Sigmoid colon (tissue), 7 donors: ENCODE measurements around the gene CNOT10. TPM values are rescaled to one million over a fixed set of nuclear protein-coding genes. Genes with fewer than 3 reads are reported as not detected.
"Not testable (repeated sequence)": the region's sequence is repeated elsewhere in the genome, so short reads cannot be mapped to it uniquely, and the experiment has no call there.

Experiments used
- DNase-seq: peaks from one replicate; pipeline ENCODE4 v3.0.0-alpha.2; 2019
- H3K27ac ChIP-seq, 4 donors: fragments of 200-600 bp; sonication (generic); one replicate each; pipeline ENCODE4 v1.5.1; 2016 to 2019; ENCODE audit warnings: mild to moderate bottlenecking in 1 of 4
- H3K27me3 ChIP-seq, 3 donors: fragments of 200-600 bp; sonication (generic); one replicate each; pipeline ENCODE4 v1.5.1; 2019; ENCODE audit warnings: mild to moderate bottlenecking in 1 of 3
- H3K36me3 ChIP-seq, 4 donors: fragments of 200-600 bp; sonication (generic); one replicate each; pipeline ENCODE4 v1.5.1; 2016 to 2019
- H3K4me1 ChIP-seq, 4 donors: fragments of 200-600 bp; sonication (generic); one replicate each; pipeline ENCODE4 v1.5.1; 2017 to 2019
- H3K4me3 ChIP-seq, 4 donors: fragments of 200-600 bp; sonication (generic); one replicate each; pipeline ENCODE4 v1.5.1; 2017 to 2019; ENCODE audit warnings: mild to moderate bottlenecking in 2 of 4, moderate library complexity in 1 of 4
- H3K9me3 ChIP-seq, 4 donors: fragments of 200-600 bp in 3 of 4; sonication (generic) in 3 of 4; one replicate each; pipeline versions ENCODE4 v1.5.1 to v1.6.1; 2013 to 2019
- EP300 ChIP-seq, 4 donors: sonication (generic); formaldehyde crosslinking; IDR thresholded peaks; one replicate each; pipeline ENCODE4 v1.6.1; 2017; ENCODE audit warnings: antibody characterized with exemption in 4 of 4
- POLR2A ChIP-seq, 2 donors: fragments of 450-650 bp; IDR thresholded peaks; one replicate each; pipeline ENCODE4 v1.6.1; 2016; ENCODE audit warnings: antibody characterized with exemption in 2 of 2, mild to moderate bottlenecking in 2 of 2, moderate library complexity in 2 of 2
- POLR2AphosphoS5 ChIP-seq, 4 donors: sonication (generic); formaldehyde crosslinking; IDR thresholded peaks; one replicate each; pipeline ENCODE4 v1.6.1; 2017; ENCODE audit warnings: antibody characterized with exemption in 4 of 4
- WGBS, 2 donors: extraction: QIAGEN DNeasy Blood & Tissue Kit; methylation state at CpG; one replicate each; pipeline ENCODE4 v1.1.7; 2013; 5-methylcytosine and 5-hydroxymethylcytosine counted together
- intact Hi-C: fragments of 100-400 bp; cut with DNase I; formaldehyde crosslinking; loops from one replicate; pipeline ENCODE4 v1.15.1; 2023
- polyA plus RNA-seq, 3 donors: library from polyadenylated mRNA; stranded (reverse); fragments of 200-250 nt; gene quantifications; one replicate each; pipeline ENCODE4 v1.2.3, GENCODE V29; 2013
- total RNA-seq, 4 donors: library from RNA; depleted of rRNA; stranded (reverse); fragments of >200 nt; gene quantifications; one replicate each; pipeline ENCODE4 v1.1.0, GENCODE V29; 2016
- TF ChIP-seq, protein P1 (sequence below), 4 experiments: fragments of 450-650 bp in 3 of 4; fragments of 200-600 bp in 1 of 4; IDR thresholded peaks; one replicate each; pipeline ENCODE4 v1.5.1; 2016 to 2019; ENCODE audit warnings: antibody characterized with exemption in 4 of 4, mild to moderate bottlenecking in 3 of 4, moderate library complexity in 2 of 4
- donor health status: healthy with polysubstance abuse.
- donor health status: Bipolar disorder and iron deficiency.
- donor health status: healthy.

The CNOT10 gene
- total and polyA plus RNA-seq, 7 donors, result 7.2 to 33.5 (median 18.6) TPM

DNA sequence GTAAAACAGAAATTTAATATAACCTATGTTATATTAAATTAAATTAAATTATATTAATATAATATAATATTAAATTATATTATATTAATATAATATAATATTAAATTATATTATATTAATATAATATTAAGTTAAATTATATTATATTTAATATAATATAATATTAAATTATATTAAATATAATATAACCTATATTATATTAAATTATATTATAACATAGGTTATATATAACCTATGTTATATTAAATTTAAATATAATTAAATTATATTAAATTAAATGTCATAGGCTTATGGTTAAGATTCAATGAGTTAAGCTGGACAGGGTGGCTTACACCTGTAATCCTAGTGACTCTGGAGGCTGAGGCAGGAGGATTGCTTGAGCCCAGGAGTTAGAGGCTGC is 40.6 kb upstream of the CNOT10 start:
- DNase-seq, result no peak
- intact Hi-C loops, result no loop called here
- Histone ChIP-seq H3K4me3 (no peak overlapping the region), H3K27me3 (no peaks in the 10 kb centered on the region), H3K9me3 (no peaks in the 10 kb centered on the region), H3K27ac (no peak overlapping the region), H3K36me3 (no peaks in the 10 kb centered on the region), H3K4me1 (no peaks in the 10 kb centered on the region)
- TF ChIP-seq POLR2A (IDR thresholded peaks at IDR 0.05) (no peak), EP300 (IDR thresholded peaks at IDR 0.05) (no peak), POLR2AphosphoS5 (IDR thresholded peaks at IDR 0.05) (no peak)
- TF ChIP-seq, protein P1, sequence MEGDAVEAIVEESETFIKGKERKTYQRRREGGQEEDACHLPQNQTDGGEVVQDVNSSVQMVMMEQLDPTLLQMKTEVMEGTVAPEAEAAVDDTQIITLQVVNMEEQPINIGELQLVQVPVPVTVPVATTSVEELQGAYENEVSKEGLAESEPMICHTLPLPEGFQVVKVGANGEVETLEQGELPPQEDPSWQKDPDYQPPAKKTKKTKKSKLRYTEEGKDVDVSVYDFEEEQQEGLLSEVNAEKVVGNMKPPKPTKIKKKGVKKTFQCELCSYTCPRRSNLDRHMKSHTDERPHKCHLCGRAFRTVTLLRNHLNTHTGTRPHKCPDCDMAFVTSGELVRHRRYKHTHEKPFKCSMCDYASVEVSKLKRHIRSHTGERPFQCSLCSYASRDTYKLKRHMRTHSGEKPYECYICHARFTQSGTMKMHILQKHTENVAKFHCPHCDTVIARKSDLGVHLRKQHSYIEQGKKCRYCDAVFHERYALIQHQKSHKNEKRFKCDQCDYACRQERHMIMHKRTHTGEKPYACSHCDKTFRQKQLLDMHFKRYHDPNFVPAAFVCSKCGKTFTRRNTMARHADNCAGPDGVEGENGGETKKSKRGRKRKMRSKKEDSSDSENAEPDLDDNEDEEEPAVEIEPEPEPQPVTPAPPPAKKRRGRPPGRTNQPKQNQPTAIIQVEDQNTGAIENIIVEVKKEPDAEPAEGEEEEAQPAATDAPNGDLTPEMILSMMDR (IDR thresholded peaks at IDR 0.05), result no peak

DNA sequence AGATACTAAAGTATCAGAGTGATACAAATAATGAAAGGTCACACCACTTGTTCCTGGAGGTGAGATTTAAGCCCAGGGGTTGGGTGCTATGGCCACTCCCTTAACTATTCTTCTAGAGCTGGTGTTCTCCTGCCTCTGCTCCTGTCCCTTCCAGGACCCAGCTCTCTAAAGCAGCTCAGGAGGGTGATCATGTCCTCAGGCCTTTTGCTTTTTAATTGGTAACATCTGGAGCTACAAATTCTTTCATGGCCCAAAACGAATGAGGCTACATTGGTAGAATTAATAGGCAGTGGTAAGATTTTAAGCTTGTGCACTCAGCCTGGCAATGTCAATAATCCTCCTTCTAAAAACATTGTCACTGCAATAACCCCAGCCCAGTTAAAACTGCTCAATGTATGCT is 38.2 kb upstream of the CNOT10 start:
- Histone ChIP-seq H3K4me3 (no peak overlapping the region), H3K9me3 (no peaks in the 10 kb centered on the region), H3K4me1 (no peaks in the 10 kb centered on the region), H3K27ac (no peak overlapping the region), H3K27me3 (no peaks in the 10 kb centered on the region), H3K36me3 (no peaks in the 10 kb centered on the region)
- no peak for TF ChIP-seq EP300 (IDR thresholded peaks at IDR 0.05)
- TF ChIP-seq POLR2AphosphoS5 (IDR thresholded peaks at IDR 0.05), result no peak
- no peak for TF ChIP-seq POLR2A (IDR thresholded peaks at IDR 0.05)
- TF ChIP-seq, protein P1 (IDR thresholded peaks at IDR 0.05), result no peak
- intact Hi-C loops, result no loop called here
- DNase-seq, result no peak
- whole genome bisulfite sequencing, 2 donors, result 48 to 57% methylated on average over 1 of the region's 1 CpG

DNA sequence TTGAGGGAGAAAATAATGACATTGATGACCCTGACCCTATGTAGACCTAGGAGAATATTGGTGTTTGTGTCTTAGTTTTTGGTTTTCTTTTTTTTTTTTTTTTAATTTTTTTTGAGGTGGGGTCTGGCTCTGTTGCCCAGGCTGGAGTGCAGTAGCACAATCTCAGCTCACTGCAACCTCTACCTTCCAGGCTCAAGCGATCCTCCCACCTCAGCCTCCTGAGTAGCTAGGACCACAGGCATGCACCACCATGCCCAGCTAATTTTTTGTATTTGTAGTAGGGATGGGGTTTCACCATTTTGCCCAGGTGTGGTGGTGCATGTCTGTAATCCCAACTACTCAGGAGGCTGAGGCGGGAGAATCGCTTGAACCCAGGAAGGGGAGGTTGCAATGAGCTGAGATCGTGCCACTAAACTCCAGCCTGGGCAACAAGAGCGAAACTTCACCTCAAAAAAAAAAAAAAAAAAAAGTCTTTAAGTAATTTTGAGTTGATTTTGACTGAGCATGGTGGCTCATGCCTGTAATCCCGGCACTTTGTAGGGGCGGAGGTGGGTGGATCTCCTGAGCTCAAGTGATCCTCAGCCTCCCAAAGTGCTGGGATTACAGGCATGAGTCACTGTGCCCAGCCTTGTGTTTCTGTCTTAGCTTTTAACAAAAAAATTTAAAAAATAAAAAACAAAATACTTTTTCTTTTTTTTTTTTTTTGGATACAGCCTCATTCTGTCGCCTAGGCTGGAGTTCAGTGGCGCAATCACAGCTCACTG is 32.5 kb upstream of the CNOT10 start:
- intact Hi-C loops, H3K4me3 ChIP-seq, DNase-seq, H3K27ac ChIP-seq, H3K9me3 ChIP-seq, H3K27me3 ChIP-seq, H3K4me1 ChIP-seq, H3K36me3 ChIP-seq: not testable (repeated sequence)
- 91 to 93% methylated on average over 9 of the region's 9 CpGs for WGBS, 2 donors

DNA sequence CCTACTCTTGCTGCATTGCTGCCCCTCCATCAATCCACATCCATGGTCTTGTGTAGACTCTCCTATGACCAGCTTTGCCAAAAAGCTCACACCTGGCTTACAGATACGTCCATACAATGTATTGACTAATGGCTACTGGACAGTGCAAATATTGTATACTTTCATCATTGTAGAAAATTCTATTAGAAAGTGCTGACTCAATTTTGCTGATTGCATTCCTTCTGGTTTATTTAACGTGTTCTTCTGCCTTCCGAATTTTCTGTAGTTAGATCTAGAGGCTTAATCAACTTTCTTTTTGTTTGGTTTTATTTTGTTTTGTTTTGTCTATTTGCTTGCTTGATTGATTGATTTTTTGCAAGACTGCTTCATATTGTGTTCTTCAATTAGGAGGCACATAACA is 29.8 kb upstream of the CNOT10 start:
- TF ChIP-seq POLR2AphosphoS5 (IDR thresholded peaks at IDR 0.05) (no peak), EP300 (IDR thresholded peaks at IDR 0.05) (no peak), POLR2A (IDR thresholded peaks at IDR 0.05) (no peak)
- TF ChIP-seq, protein P1 (IDR thresholded peaks at IDR 0.05), result no peak
- WGBS, 2 donors, result 83 to 90% methylated on average over 3 of the region's 3 CpGs
- Histone ChIP-seq H3K27ac (no peak overlapping the region), H3K4me3 (no peak overlapping the region), H3K9me3 (no peaks in the 10 kb centered on the region), H3K36me3 (no peaks in the 10 kb centered on the region), H3K4me1 (no peaks in the 10 kb centered on the region), H3K27me3 (peaks cover 0 to 9% (median 3%) of the 10 kb centered on the region in 3 donors)
- intact Hi-C loops, result no loop called here
- no peak for DNase-seq

DNA sequence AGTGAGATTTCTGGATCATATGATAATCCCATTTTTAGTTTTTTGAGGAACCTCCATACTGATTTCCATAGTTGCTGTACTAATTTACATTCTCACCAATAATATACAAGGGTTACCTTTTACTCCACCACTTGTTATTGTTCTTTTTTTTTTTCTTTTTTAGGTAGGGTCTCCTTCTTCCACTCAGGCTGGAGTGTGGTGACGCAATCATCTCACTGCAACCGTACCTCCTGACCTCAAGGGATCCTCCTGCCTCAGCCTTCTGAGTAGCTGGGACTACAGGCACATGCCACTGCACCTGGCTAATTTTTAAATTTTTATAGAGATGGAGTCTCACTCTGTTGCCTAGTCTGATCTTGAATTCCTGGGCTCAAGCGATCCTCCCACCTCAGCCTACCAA is 24.4 kb upstream of the CNOT10 start:
- intact Hi-C loops, result loop anchor here (10.0 kb wide), 1 partner anchor 266 kb away; the partner anchor contains the start of gene CMTM7
- Histone ChIP-seq H3K4me3 (no peak overlapping the region), H3K36me3 (no peaks in the 10 kb centered on the region), H3K27me3 (peaks cover 0 to 9% (median 3%) of the 10 kb centered on the region in 3 donors), H3K9me3 (no peaks in the 10 kb centered on the region), H3K4me1 (no peaks in the 10 kb centered on the region), H3K27ac (no peak overlapping the region)
- 94% methylated on average over 3 of the region's 3 CpGs for WGBS, 2 donors
- DNase-seq, result no peak
- TF ChIP-seq POLR2A (IDR thresholded peaks at IDR 0.05) (no peak), EP300 (IDR thresholded peaks at IDR 0.05) (no peak), POLR2AphosphoS5 (IDR thresholded peaks at IDR 0.05) (no peak)
- TF ChIP-seq, protein P1 (IDR thresholded peaks at IDR 0.05), result no peak
